ENCODE results near the gene MISP3. TPM values are rescaled to one million over a fixed set of nuclear protein-coding genes. Genes with fewer than 3 reads are reported as not detected.
A peak's percentile ranks its signal among the peaks of the same experiment; 100 is the strongest.

Gene MISP3
- polyA plus RNA-seq, 1 donor (not counting 4 experiments of a cell fraction or from before 2014, with no cell fraction given): 0.79 TPM

- no peaks in the 10 kb centered on the region for H4K20me1 ChIP-seq (ENCODE audit: control insufficient read depth, extremely low read depth, insufficient read depth, low read length)
- no peaks in the 10 kb centered on the region for H3K27me3 ChIP-seq (ENCODE audit: control insufficient read depth, extremely low read depth, insufficient read depth, low read length)
- H3K4me2 ChIP-seq (ENCODE audit: control insufficient read depth, extremely low read depth, insufficient read depth, low read depth, low read length): no peak overlapping the region
- FAIRE-seq: no peak
- no peaks in the 10 kb centered on the region for H3K9me3 ChIP-seq (ENCODE audit: control insufficient read depth, low read depth, low read length)
- no peak for DNase-seq (ENCODE audit: low read depth, low spot score)
- no peak overlapping the region for H3K27ac ChIP-seq (ENCODE audit: control insufficient read depth, insufficient read depth, low read length)
- H3K79me2 ChIP-seq (ENCODE audit: control insufficient read depth, insufficient read depth, low read length): peaks cover 1% of the 10 kb centered on the region
- H2AFZ ChIP-seq (ENCODE audit: control insufficient read depth, low read length): no peak overlapping the region
- TF ChIP-seq, protein P1, sequence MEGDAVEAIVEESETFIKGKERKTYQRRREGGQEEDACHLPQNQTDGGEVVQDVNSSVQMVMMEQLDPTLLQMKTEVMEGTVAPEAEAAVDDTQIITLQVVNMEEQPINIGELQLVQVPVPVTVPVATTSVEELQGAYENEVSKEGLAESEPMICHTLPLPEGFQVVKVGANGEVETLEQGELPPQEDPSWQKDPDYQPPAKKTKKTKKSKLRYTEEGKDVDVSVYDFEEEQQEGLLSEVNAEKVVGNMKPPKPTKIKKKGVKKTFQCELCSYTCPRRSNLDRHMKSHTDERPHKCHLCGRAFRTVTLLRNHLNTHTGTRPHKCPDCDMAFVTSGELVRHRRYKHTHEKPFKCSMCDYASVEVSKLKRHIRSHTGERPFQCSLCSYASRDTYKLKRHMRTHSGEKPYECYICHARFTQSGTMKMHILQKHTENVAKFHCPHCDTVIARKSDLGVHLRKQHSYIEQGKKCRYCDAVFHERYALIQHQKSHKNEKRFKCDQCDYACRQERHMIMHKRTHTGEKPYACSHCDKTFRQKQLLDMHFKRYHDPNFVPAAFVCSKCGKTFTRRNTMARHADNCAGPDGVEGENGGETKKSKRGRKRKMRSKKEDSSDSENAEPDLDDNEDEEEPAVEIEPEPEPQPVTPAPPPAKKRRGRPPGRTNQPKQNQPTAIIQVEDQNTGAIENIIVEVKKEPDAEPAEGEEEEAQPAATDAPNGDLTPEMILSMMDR (optimal IDR thresholded peaks at IDR 0.05 in 1 of 3, IDR thresholded peaks at IDR 0.05 in 1 of 3, conservative IDR thresholded peaks at IDR 0.05 in 1 of 3; ENCODE audit: extremely low read depth in 1 of 3, insufficient read depth in 2 of 3, low read length in 3 of 3): no peak
- no peak for TF ChIP-seq EZH2 (IDR thresholded peaks at IDR 0.05; ENCODE audit: low read length)
- no peaks in the 10 kb centered on the region for H3K9me1 ChIP-seq (ENCODE audit: control insufficient read depth, extremely low read depth, insufficient read depth, low read length)
- H3K36me3 ChIP-seq (ENCODE audit: control insufficient read depth in 2 of 2, extremely low read depth in 1 of 2, insufficient read depth in 2 of 2, low read length in 2 of 2): no peaks in the 10 kb centered on the region
- dilution Hi-C loops (cut with MboI; ENCODE audit: extremely low pct_ligation_motif_present, low sequenced_read_pairs): no loop called here
- H3K4me3 ChIP-seq (ENCODE audit: control insufficient read depth in 2 of 3, extremely low read depth in 1 of 3, insufficient read depth in 2 of 3, low read depth in 1 of 3, low read length in 3 of 3): no peak overlapping the region
- H3K4me1 ChIP-seq (ENCODE audit: control insufficient read depth, extremely low read depth, insufficient read depth, low read length): peaks cover 29% of the 10 kb centered on the region
- no peak overlapping the region for H3K9ac ChIP-seq (ENCODE audit: control insufficient read depth, extremely low read depth, insufficient read depth, low read length)
Measured at GRCh38 chr19:14078411-14078810, 5.8 kb downstream of the MISP3 start.

- DNase-seq (ENCODE audit: low read depth, low spot score) (peak; percentile 98), FAIRE-seq (peak; percentile 81)
- no peaks in the 10 kb centered on the region for H3K9me1 ChIP-seq (ENCODE audit: control insufficient read depth, extremely low read depth, insufficient read depth, low read length)
- no peaks in the 10 kb centered on the region for H3K27me3 ChIP-seq (ENCODE audit: control insufficient read depth, extremely low read depth, insufficient read depth, low read length)
- TF ChIP-seq, protein P1 (optimal IDR thresholded peaks at IDR 0.05 in 1 of 3, IDR thresholded peaks at IDR 0.05 in 1 of 3, conservative IDR thresholded peaks at IDR 0.05 in 1 of 3; ENCODE audit: extremely low read depth in 1 of 3, insufficient read depth in 2 of 3, low read length in 3 of 3): no peak
- TF ChIP-seq EZH2 (IDR thresholded peaks at IDR 0.05; ENCODE audit: low read length): no peak
- H4K20me1 ChIP-seq (ENCODE audit: control insufficient read depth, extremely low read depth, insufficient read depth, low read length): no peaks in the 10 kb centered on the region
- peaks cover 14% of the 10 kb centered on the region for H3K4me1 ChIP-seq (ENCODE audit: control insufficient read depth, extremely low read depth, insufficient read depth, low read length)
- no peaks in the 10 kb centered on the region for H3K36me3 ChIP-seq (ENCODE audit: control insufficient read depth in 2 of 2, extremely low read depth in 1 of 2, insufficient read depth in 2 of 2, low read length in 2 of 2)
- no peaks in the 10 kb centered on the region for H3K79me2 ChIP-seq (ENCODE audit: control insufficient read depth, insufficient read depth, low read length)
- H3K27ac ChIP-seq (ENCODE audit: control insufficient read depth, insufficient read depth, low read length): peak overlapping the region; percentile 88
- H3K9ac ChIP-seq (ENCODE audit: control insufficient read depth, extremely low read depth, insufficient read depth, low read length): peak overlapping the region; percentile 76
- H2AFZ ChIP-seq (ENCODE audit: control insufficient read depth, low read length): peak overlapping the region; percentile 71
- no peaks in the 10 kb centered on the region for H3K9me3 ChIP-seq (ENCODE audit: control insufficient read depth, low read depth, low read length)
- dilution Hi-C loops (cut with MboI; ENCODE audit: extremely low pct_ligation_motif_present, low sequenced_read_pairs): no loop called here
- peak overlapping the region; percentile 90 for H3K4me2 ChIP-seq (ENCODE audit: control insufficient read depth, extremely low read depth, insufficient read depth, low read depth, low read length)
- H3K4me3 ChIP-seq (ENCODE audit: control insufficient read depth in 2 of 3, extremely low read depth in 1 of 3, insufficient read depth in 2 of 3, low read depth in 1 of 3, low read length in 3 of 3): peak overlapping the region; percentile 52 to 86 (median 74)
Measured at GRCh38 chr19:14080887-14081796, 8.6 kb downstream of the MISP3 start.
